H1 (cell line): ENCODE results near the gene TRAK1.

Source experiments
- CREB1 ChIP-seq: IDR thresholded peaks from 2 replicates; pipeline ENCODE4 v1.6.1; 2012; ENCODE audit warnings: inconsistent platforms
- EP300 ChIP-seq, 2 experiments: IDR thresholded peaks; 1 replicate in 1 of 2; 2 replicates in 1 of 2; pipeline ENCODE4 v1.6.1; 2011 to 2012; ENCODE audit warnings: low read depth in 2 of 2, low read length in 2 of 2, mild to moderate bottlenecking in 2 of 2, borderline replicate concordance in 1 of 2, inconsistent platforms in 1 of 2, moderate library complexity in 1 of 2
- KDM5A ChIP-seq: fragments of 200-600 bp; IDR thresholded peaks from 2 replicates; pipeline ENCODE4 v1.7.1; 2012; ENCODE audit warnings: mild to moderate bottlenecking, low read length, inconsistent platforms, mixed read lengths
- MAX ChIP-seq: IDR thresholded peaks from 2 replicates; pipeline ENCODE4 v1.6.1; 2012; ENCODE audit warnings: inconsistent platforms
- POLR2A ChIP-seq, 2 experiments: IDR thresholded peaks; 1 replicate in 1 of 2; 2 replicates in 1 of 2; pipeline ENCODE4 v1.6.1; 2011; ENCODE audit warnings: low read depth in 2 of 2, low read length in 2 of 2, mild to moderate bottlenecking in 2 of 2; ENCODE audit errors: control extremely low read depth in 1 of 2
- POLR2AphosphoS5 ChIP-seq: IDR thresholded peaks from 2 replicates; pipeline ENCODE4 v1.6.1; 2011; ENCODE audit warnings: low read depth, low read length
- RAD21 ChIP-seq, 2 experiments: IDR thresholded peaks in 1 of 2; conservative IDR thresholded peaks in 1 of 2; 2 replicates each; pipeline ENCODE4 v1.6.1; 2011; ENCODE audit warnings: low read depth in 2 of 2, low read length in 2 of 2, improper control_type of control experiment in 1 of 2, inconsistent platforms in 1 of 2, mild to moderate bottlenecking in 1 of 2, moderate library complexity in 1 of 2
- RFX5 ChIP-seq: IDR thresholded peaks from 2 replicates; pipeline ENCODE4 v1.6.1; 2011; ENCODE audit warnings: low read depth, low read length, improper control_type of control experiment, borderline replicate concordance
- TBP ChIP-seq: IDR thresholded peaks from 2 replicates; pipeline ENCODE4 v1.6.1; 2011; ENCODE audit warnings: low read depth, low read length, improper control_type of control experiment
- YY1 ChIP-seq: IDR thresholded peaks from 2 replicates; pipeline ENCODE4 v1.6.1; 2011; ENCODE audit warnings: low read depth, mild to moderate bottlenecking, low read length
- ZNF274 ChIP-seq: IDR thresholded peaks from 2 replicates; pipeline ENCODE4 v1.7.0; 2012; ENCODE audit warnings: low read length, borderline replicate concordance; ENCODE audit errors: extremely low read depth
- TF ChIP-seq, protein P1 (sequence below), 3 experiments: IDR thresholded peaks; 1 replicate in 2 of 3; 2 replicates in 1 of 3; pipeline versions ENCODE4 v1.5.1 to v1.6.1; 2011; ENCODE audit warnings: low read length in 3 of 3, mild to moderate bottlenecking in 3 of 3, inconsistent platforms in 2 of 3, low read depth in 1 of 3, moderate library complexity in 1 of 3; ENCODE audit not compliant: insufficient read depth in 1 of 3; ENCODE audit errors: control extremely low read depth in 1 of 3
- TF ChIP-seq, protein P2 (sequence below): IDR thresholded peaks from 2 replicates; pipeline ENCODE4 v1.6.1; 2011; ENCODE audit warnings: low read length, improper control_type of control experiment

DNA sequence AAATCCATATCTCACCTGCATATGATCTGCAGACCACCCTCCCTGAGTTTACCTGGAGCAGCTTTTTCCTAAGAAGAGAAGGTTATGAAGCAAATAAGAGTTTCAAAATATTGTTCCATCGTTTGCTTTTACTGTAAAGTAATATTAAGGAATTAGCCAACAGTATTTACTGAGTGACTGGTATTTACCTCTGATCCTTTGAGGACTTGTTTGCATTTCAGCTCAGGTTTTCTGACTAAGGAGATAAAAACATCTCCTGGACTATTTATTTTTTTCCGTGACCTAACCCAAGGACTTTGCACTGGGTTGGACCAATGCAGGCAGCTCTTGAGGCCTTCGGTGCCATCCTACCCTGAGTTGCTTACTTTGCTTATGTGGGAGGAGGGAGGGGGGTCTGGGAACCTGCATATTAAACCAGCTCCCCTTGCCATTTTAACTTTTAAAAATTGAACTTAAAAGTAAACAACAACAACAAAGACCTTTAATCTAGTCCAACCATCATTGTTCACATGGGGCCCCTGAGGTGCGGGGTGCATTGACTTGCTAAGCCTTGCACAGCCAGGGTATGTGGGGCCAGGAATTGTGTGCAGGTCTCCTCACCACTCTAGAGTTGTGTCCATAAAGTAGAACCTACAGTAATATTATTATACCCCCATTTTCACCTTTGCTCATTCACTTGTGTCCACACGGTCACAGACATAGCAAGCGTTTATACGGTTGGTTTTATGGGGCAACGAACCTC, 39.3 kb downstream of the TRAK1 start:
- TF ChIP-seq, protein P1, sequence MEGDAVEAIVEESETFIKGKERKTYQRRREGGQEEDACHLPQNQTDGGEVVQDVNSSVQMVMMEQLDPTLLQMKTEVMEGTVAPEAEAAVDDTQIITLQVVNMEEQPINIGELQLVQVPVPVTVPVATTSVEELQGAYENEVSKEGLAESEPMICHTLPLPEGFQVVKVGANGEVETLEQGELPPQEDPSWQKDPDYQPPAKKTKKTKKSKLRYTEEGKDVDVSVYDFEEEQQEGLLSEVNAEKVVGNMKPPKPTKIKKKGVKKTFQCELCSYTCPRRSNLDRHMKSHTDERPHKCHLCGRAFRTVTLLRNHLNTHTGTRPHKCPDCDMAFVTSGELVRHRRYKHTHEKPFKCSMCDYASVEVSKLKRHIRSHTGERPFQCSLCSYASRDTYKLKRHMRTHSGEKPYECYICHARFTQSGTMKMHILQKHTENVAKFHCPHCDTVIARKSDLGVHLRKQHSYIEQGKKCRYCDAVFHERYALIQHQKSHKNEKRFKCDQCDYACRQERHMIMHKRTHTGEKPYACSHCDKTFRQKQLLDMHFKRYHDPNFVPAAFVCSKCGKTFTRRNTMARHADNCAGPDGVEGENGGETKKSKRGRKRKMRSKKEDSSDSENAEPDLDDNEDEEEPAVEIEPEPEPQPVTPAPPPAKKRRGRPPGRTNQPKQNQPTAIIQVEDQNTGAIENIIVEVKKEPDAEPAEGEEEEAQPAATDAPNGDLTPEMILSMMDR (IDR thresholded peaks at IDR 0.05; ENCODE audit: control extremely low read depth in 1 of 3, insufficient read depth in 1 of 3, low read depth in 1 of 3, low read length in 3 of 3): no peak
- TF ChIP-seq TBP: no peak
- TF ChIP-seq RAD21 (IDR thresholded peaks at IDR 0.05 in 1 of 2, conservative IDR thresholded peaks at IDR 0.05 in 1 of 2; ENCODE audit: low read depth in 2 of 2, low read length in 2 of 2): no peak
- TF ChIP-seq EP300 (IDR thresholded peaks at IDR 0.05; ENCODE audit: borderline replicate concordance in 1 of 2, low read depth in 2 of 2, low read length in 2 of 2): no peak
- no peak for TF ChIP-seq POLR2AphosphoS5
- TF ChIP-seq POLR2A (IDR thresholded peaks at IDR 0.05; ENCODE audit: control extremely low read depth in 1 of 2, low read depth in 2 of 2, low read length in 2 of 2): no peak
- no peak for TF ChIP-seq RFX5
- no peak for TF ChIP-seq KDM5A
- no peak for TF ChIP-seq ZNF274
- TF ChIP-seq MAX: no peak
- TF ChIP-seq, protein P2, sequence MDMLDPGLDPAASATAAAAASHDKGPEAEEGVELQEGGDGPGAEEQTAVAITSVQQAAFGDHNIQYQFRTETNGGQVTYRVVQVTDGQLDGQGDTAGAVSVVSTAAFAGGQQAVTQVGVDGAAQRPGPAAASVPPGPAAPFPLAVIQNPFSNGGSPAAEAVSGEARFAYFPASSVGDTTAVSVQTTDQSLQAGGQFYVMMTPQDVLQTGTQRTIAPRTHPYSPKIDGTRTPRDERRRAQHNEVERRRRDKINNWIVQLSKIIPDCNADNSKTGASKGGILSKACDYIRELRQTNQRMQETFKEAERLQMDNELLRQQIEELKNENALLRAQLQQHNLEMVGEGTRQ: no peak
- no peak for TF ChIP-seq YY1
- TF ChIP-seq CREB1: no peak
